ENCODE results near the gene YIPF3.

GRCh38 chr6:43477235-43478007 is 39.3 kb downstream of the YIPF3 start, which contains the start of gene TJAP1:
- no peak for TF ChIP-seq CTCF (IDR thresholded peaks at IDR 0.05)
- TF ChIP-seq POLR2A (IDR thresholded peaks at IDR 0.05): peak in 3 of 4 donors; percentile 22 to 65 (median 42)

Data from esophagus squamous epithelium (tissue), 4 donors.